GM19099 (cell line): ENCODE measurements around the gene CABP2.

Source experiments
- POLR2A ChIP-seq: IDR thresholded peaks from 3 replicates; pipeline ENCODE4 v1.6.1; 2011; ENCODE audit warnings: low read depth; ENCODE audit not compliant: insufficient read length; ENCODE audit errors: extremely low read depth

Gene CABP2

GRCh38 chr11:67482275-67482826, 40.9 kb downstream of the CABP2 start:
- no peak for TF ChIP-seq POLR2A

- TF ChIP-seq POLR2A: no peak
Observed at GRCh38 chr11:67472882-67473281, 50.4 kb downstream of the CABP2 start.

- no peak for TF ChIP-seq POLR2A
Observed at GRCh38 chr11:67470337-67471002, 52.8 kb downstream of the CABP2 start.

- no peak for TF ChIP-seq POLR2A
Observed at GRCh38 chr11:67469508-67469811, 53.8 kb downstream of the CABP2 start.
